B cell (primary cell): ENCODE measurements around the gene ZFP36L1. TPM values are rescaled to one million over a fixed set of nuclear protein-coding genes. Genes with fewer than 3 reads are reported as not detected.

Experiments
- ATAC-seq: fragments of 200-7000 bp; cut with Tn5 transposase; one replicate; pipeline ENCODE4 v1.10.0; 2021; ENCODE audit warnings: low read depth, mild to moderate bottlenecking, moderate number of reproducible peaks, moderate library complexity
- CTCF ChIA-PET: fragments of 350-600 bp; sonication (Branson Sonifier 250); formaldehyde crosslinking; loops from one replicate; lab custom pipeline; 2021; ENCODE audit warnings: antibody characterized with exemption, inconsistent platforms; lab: Charles Lee
- POLR2A ChIA-PET: fragments of 350-600 bp; sonication (Branson Sonifier 250); formaldehyde crosslinking; loops from one replicate; lab custom pipeline; 2021; ENCODE audit warnings: antibody characterized with exemption; lab: Charles Lee
- DNase-seq: peaks from one replicate; pipeline ENCODE4 v3.0.0; 2013
- H2AFZ ChIP-seq: 2 replicates; pipeline ENCODE4 v1.6.1; 2012; ENCODE audit warnings: mild to moderate bottlenecking, low read depth, low read length; ENCODE audit not compliant: insufficient read depth, poor library complexity, severe bottlenecking
- H3K27ac ChIP-seq, 2 donors: 1 replicate in 1 of 2; 2 replicates in 1 of 2; pipeline ENCODE4 v1.5.1; 2012 to 2013; ENCODE audit warnings: low read length in 2 of 2, mild to moderate bottlenecking in 2 of 2, moderate library complexity in 1 of 2
- H3K27me3 ChIP-seq, 4 experiments: fragments of 200-600 bp in 1 of 4; sonication (generic) in 1 of 4; replicated peaks in 1 of 4; 1 replicate in 2 of 4; 2 replicates in 2 of 4; pipeline versions ENCODE4 v1.6.1 to v1.7.0; 2013 to 2016; ENCODE audit warnings: low read length in 3 of 4, mild to moderate bottlenecking in 2 of 4, mixed read lengths in 1 of 4, moderate library complexity in 1 of 4; ENCODE audit not compliant: insufficient read depth in 4 of 4, control insufficient read depth in 3 of 4; ENCODE audit errors: control extremely low read depth in 1 of 4
- H3K36me3 ChIP-seq, 2 experiments: replicated peaks in 1 of 2; 1 replicate in 1 of 2; 2 replicates in 1 of 2; pipeline versions ENCODE4 v1.6.1 to v1.7.1; 2013; ENCODE audit warnings: low read length in 1 of 2; ENCODE audit not compliant: insufficient read depth in 2 of 2, control insufficient read depth in 1 of 2; ENCODE audit errors: control extremely low read depth in 1 of 2, extremely low read depth in 1 of 2
- H3K4me1 ChIP-seq, 2 donors: fragments of 200-600 bp in 1 of 2; sonication (generic) in 1 of 2; 1 replicate in 1 of 2; 2 replicates in 1 of 2; pipeline versions ENCODE4 v1.5.1 to v1.6.1; 2013 to 2017; ENCODE audit warnings: low read length in 2 of 2; ENCODE audit not compliant: control insufficient read depth in 2 of 2, insufficient read depth in 2 of 2
- H3K4me2 ChIP-seq: replicated peaks from 2 replicates; pipeline ENCODE3; 2012; ENCODE audit warnings: mild to moderate bottlenecking, low read depth, low read length; ENCODE audit not compliant: poor library complexity, severe bottlenecking
- H3K4me3 ChIP-seq, 5 experiments: fragments of 200-600 bp in 1 of 5; sonication (generic) in 1 of 5; 1 replicate in 3 of 5; 2 replicates in 2 of 5; pipeline versions ENCODE4 v1.5.1 to v1.7.0; 2011 to 2016; ENCODE audit warnings: low read length in 4 of 5, mild to moderate bottlenecking in 4 of 5, low read depth in 2 of 5, control low read depth in 1 of 5, moderate library complexity in 1 of 5; ENCODE audit not compliant: insufficient read depth in 1 of 5; ENCODE audit errors: control extremely low read depth in 1 of 5, extremely low read depth in 1 of 5
- H3K79me2 ChIP-seq: fragments of 200-600 bp; sonication (generic); one replicate; pipeline ENCODE4 v1.6.0; 2016; ENCODE audit warnings: low read length; ENCODE audit not compliant: control insufficient read depth, insufficient read depth
- H3K9ac ChIP-seq: fragments of 200-600 bp; sonication (generic); 2 replicates; pipeline ENCODE4 v1.6.1; 2017; ENCODE audit warnings: mild to moderate bottlenecking, low read length, moderate library complexity
- H3K9me3 ChIP-seq, 3 donors: one replicate each; pipeline versions ENCODE4 v1.6.1 to v1.7.1; 2013; ENCODE audit warnings: low read length in 2 of 3; ENCODE audit not compliant: control insufficient read depth in 2 of 3, insufficient read depth in 1 of 3; ENCODE audit errors: control extremely low read depth in 1 of 3
- H4K20me1 ChIP-seq: 2 replicates; pipeline ENCODE4 v1.6.0; 2012; ENCODE audit warnings: mild to moderate bottlenecking, low read length; ENCODE audit not compliant: insufficient read depth, control insufficient read depth, poor library complexity, severe bottlenecking
- H3K27ac Mint-ChIP-seq: one replicate; pipeline ENCODE4 v1.8.0; 2021; ENCODE audit warnings: mixed read lengths
- H3K27me3 Mint-ChIP-seq: one replicate; pipeline ENCODE4 v1.8.0; 2021; ENCODE audit warnings: mixed read lengths
- H3K4me1 Mint-ChIP-seq: one replicate; pipeline ENCODE4 v1.8.0; 2021; ENCODE audit warnings: mixed read lengths
- H3K4me3 Mint-ChIP-seq: one replicate; pipeline ENCODE4 v1.8.0; 2021; ENCODE audit warnings: mixed read lengths
- H3K9me3 Mint-ChIP-seq: one replicate; pipeline ENCODE4 v1.8.0; 2022; ENCODE audit warnings: mixed read lengths; ENCODE audit not compliant: insufficient read depth
- CTCF ChIP-seq: fragments of 200-600 bp; IDR thresholded peaks from one replicate; pipeline ENCODE4 v1.8.0; 2022; ENCODE audit warnings: antibody characterized with exemption, mild to moderate bottlenecking
- EZH2 ChIP-seq: IDR thresholded peaks from 2 replicates; pipeline ENCODE4 v1.6.1; 2012; ENCODE audit warnings: borderline replicate concordance, low read depth, mild to moderate bottlenecking, moderate library complexity, low read length; ENCODE audit not compliant: insufficient read depth, poor library complexity, severe bottlenecking
- WGBS: methylation state at CpG from one replicate; pipeline ENCODE4 v1.1.5; 2013; ENCODE audit warnings: missing lambda C conversion rate; ENCODE audit not compliant: insufficient coverage; 5-methylcytosine and 5-hydroxymethylcytosine counted together
- intact Hi-C: fragments of 100-400 bp; cut with micrococcal nuclease; formaldehyde crosslinking; loops from one replicate; pipeline ENCODE4 v1.10.0; 2022
- polyA plus RNA-seq: library from polyadenylated mRNA; depleted of rRNA; stranded (reverse); fragments of >200 nt; gene quantifications from 2 replicates; pipeline ENCODE4 v1.2.3, GENCODE V29; 2012
- total RNA-seq, 2 donors: library from RNA; stranded (reverse); fragments of 120-200 nt in 1 of 2; gene quantifications; 1 replicate in 1 of 2; 2 replicates in 1 of 2; pipeline versions ENCODE4 v1.2.3 to v1.2.4, GENCODE V29; 2013 to 2022

Gene ZFP36L1
- total and polyA plus RNA-seq, 2 donors (not counting 1 experiment from before 2014, with no cell fraction given) = 572 to 983 TPM

GRCh38 chr14:68790644-68791077, 2.2 kb downstream of the ZFP36L1 start:
- TF ChIP-seq EZH2 = no peak
- TF ChIP-seq CTCF = no peak
- Histone ChIP-seq H3K4me1 (peaks cover 32 to 59% of the 10 kb centered on the region in 2 donors), H3K79me2 (peaks cover 61% of the 10 kb centered on the region), H3K4me3 (peak overlapping the region; percentile 82 to 100 (median 99)), H3K27ac (peak overlapping the region; percentile 50 to 100), H3K27me3 (no peaks in the 10 kb centered on the region), H2AFZ (no peak overlapping the region), H3K4me2 (peak overlapping the region; percentile 95), H3K9ac (peak overlapping the region; percentile 100), H4K20me1 (peaks cover 67% of the 10 kb centered on the region), H3K9me3 (no peaks in the 10 kb centered on the region), H3K36me3 (peaks cover 0 to 58% of the 10 kb centered on the region in 2 experiments)
- ChIA-PET CTCF (interaction anchor here (0.8 to 16.1 kb wide), 17 partner anchors 16 to 857 kb away, joined by 3 to 263 read pairs (median 8); no protein-coding TSS in a partner anchor), POLR2A (interaction anchor here (1.0 to 10.0 kb wide), 13 partner anchors 17 to 543 kb away, joined by 4 to 416 read pairs (median 8); no protein-coding TSS in a partner anchor)
- H3K4me3 Mint-ChIP-seq = peak overlapping the region; percentile 97
- WGBS = 4% methylated on average over 8 of the region's 8 CpGs
- no peaks in the 10 kb centered on the region for H3K9me3 Mint-ChIP-seq
- ATAC-seq (no peak), DNase-seq (peak; percentile 59)
- peaks cover 45% of the 10 kb centered on the region for H3K4me1 Mint-ChIP-seq
- no peaks in the 10 kb centered on the region for H3K27me3 Mint-ChIP-seq
- peak overlapping the region; percentile 100 for H3K27ac Mint-ChIP-seq
- intact Hi-C loops = loop anchor here (5.0 kb wide), 2 partner anchors 418 to 523 kb away; no protein-coding TSS in a partner anchor
